ENCODE measurements around the gene ABI3BP. TPM values are rescaled to one million over a fixed set of nuclear protein-coding genes. Genes with fewer than 3 reads are reported as not detected.

Gene ABI3BP
- total RNA-seq, 2 donors from 2014 or later: 46.8 to 185 TPM

DNA sequence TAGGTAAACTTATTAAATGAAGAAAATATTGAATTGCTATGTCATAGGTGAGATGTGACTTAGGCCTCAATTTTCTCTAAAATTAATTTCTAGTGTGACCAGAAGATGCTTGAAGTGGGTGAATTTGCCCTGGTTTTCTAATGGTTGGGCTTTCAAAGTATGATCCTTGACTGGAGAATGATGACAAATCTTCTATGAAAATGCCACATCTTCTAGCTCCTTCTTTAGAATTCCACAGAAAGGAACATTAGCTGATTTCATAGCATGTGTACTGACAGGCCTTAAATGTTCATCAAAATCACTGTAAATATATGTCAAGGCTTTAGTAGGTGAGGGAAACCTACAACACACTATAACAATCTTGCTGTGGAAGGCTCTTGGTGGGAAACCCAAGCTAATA lies 8.9 kb downstream of the ABI3BP start:
- Histone ChIP-seq H3K9me3 (no peaks in the 10 kb centered on the region), H3K4me1 (ENCODE audit: control insufficient read depth in 1 of 2, low read depth in 2 of 2) (peaks cover 0 to 30% of the 10 kb centered on the region in 2 donors), H3K4me3 (no peak overlapping the region), H3K27ac (peak overlapping the region; percentile 52 to 59), H3K36me3 (no peaks in the 10 kb centered on the region), H3K27me3 (replicated peaks; ENCODE audit: insufficient read depth) (no peaks in the 10 kb centered on the region)
- ATAC-seq (ENCODE audit: insufficient number of reproducible peaks, low FRiP score, low read depth) (no peak), DNase-seq (ENCODE audit: low spot score) (no peak)
- TF ChIP-seq, protein P1, sequence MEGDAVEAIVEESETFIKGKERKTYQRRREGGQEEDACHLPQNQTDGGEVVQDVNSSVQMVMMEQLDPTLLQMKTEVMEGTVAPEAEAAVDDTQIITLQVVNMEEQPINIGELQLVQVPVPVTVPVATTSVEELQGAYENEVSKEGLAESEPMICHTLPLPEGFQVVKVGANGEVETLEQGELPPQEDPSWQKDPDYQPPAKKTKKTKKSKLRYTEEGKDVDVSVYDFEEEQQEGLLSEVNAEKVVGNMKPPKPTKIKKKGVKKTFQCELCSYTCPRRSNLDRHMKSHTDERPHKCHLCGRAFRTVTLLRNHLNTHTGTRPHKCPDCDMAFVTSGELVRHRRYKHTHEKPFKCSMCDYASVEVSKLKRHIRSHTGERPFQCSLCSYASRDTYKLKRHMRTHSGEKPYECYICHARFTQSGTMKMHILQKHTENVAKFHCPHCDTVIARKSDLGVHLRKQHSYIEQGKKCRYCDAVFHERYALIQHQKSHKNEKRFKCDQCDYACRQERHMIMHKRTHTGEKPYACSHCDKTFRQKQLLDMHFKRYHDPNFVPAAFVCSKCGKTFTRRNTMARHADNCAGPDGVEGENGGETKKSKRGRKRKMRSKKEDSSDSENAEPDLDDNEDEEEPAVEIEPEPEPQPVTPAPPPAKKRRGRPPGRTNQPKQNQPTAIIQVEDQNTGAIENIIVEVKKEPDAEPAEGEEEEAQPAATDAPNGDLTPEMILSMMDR (IDR thresholded peaks at IDR 0.05): no peak

DNA sequence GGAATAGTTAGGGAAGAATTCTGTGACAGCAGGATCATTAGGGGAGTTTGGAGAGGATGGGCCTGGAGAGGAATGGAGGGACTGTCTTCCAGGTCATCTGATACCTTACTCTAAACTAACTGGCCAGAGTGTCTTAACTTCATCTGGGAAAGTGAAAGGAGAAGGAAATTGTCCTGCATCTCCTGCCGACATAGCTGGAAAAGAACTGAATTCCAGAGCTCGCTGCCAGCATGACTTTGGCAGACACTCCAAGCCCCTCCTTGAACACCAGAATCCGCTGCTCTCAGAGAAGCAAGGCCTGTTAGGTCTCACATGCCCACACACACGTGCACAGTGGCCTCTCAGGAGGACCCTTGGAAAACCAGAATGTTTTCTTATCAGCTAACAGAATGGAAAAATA lies 10.5 kb downstream of the ABI3BP start:
- Histone ChIP-seq H3K36me3 (no peaks in the 10 kb centered on the region), H3K27me3 (replicated peaks; ENCODE audit: insufficient read depth) (no peaks in the 10 kb centered on the region), H3K4me1 (ENCODE audit: control insufficient read depth in 1 of 2, low read depth in 2 of 2) (peaks cover 0 to 43% of the 10 kb centered on the region in 2 donors), H3K27ac (peak overlapping the region; percentile 51), H3K4me3 (peak overlapping the region; percentile 59), H3K9me3 (no peaks in the 10 kb centered on the region)
- no peak for ATAC-seq (ENCODE audit: insufficient number of reproducible peaks, low FRiP score, low read depth)
- TF ChIP-seq, protein P1 (IDR thresholded peaks at IDR 0.05): no peak
- DNase-seq (ENCODE audit: low spot score): no peak

DNA sequence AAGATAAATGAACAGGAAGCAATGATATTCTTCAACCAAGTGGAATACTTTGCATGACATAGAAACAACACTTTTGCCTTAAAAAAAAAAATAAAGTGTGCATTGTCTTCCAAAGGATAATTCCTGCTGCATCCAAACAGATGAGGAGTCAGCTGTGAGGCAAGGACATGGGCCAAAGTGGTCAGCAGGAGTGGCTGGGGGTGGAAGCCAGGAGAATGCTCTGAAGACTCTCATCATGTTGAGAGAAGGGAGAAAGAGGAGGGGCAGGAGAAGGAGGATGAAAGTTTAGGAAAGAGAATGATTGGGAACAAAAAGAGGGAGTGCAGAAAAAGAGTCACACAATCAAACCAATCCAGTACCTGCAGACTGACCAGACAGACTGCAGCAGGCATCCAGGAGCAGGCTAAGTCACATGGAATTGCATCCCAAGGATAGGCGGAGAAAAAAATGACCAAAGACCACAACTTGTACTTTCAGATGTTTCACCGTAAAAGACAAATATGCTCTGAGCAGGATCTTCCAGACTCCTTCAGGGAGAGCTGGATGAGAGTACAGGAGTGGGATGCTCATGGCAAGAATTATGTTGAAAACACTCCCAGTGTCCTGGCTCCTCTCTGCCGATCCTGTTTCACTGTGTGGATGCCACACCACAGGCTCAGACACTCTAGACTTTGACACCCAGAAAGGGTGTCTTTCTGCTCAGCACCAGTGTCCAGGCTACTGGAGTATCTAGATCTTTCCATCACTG lies 11.9 kb downstream of the ABI3BP start:
- TF ChIP-seq, protein P1 (IDR thresholded peaks at IDR 0.05): no peak
- Histone ChIP-seq H3K27me3 (replicated peaks; ENCODE audit: insufficient read depth) (no peaks in the 10 kb centered on the region), H3K9me3 (no peaks in the 10 kb centered on the region), H3K4me3 (no peak overlapping the region), H3K36me3 (no peaks in the 10 kb centered on the region), H3K4me1 (ENCODE audit: control insufficient read depth in 1 of 2, low read depth in 2 of 2) (peaks cover 0 to 49% of the 10 kb centered on the region in 2 donors), H3K27ac (peak overlapping the region in 1 of 2 donors; percentile 15)
- ATAC-seq (ENCODE audit: insufficient number of reproducible peaks, low FRiP score, low read depth) (no peak), DNase-seq (ENCODE audit: low spot score) (no peak)

DNA sequence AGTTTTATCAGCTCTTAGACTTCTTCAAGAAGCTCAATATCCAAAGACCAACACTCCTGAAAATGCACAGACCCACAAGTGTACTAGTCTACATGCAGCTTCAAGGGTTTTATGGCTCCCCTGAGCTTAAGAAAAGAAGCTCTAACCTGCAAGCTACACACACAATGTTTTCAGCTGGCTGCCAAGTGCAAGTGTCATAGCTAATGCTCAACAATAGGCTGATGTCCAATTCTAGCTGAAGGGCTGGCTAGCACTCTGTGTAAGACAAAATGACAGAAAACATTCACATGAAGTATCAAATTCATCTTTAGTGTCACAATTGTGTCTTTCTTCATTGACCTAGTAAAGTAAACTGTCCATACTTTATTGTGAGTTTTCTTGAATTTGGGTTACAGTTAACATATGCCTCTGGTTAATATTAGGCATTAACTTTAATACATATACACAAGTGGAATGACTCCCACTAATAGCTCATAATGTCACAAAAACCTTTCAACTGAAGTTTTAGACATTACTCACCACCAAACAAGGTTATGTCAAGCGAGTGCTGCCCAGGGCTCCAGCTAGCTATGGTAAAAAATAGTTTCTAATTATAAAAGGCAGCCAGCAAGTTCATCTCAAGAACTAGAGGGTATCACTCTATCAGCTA lies 15.1 kb downstream of the ABI3BP start:
- DNase-seq (ENCODE audit: low spot score): no peak
- TF ChIP-seq, protein P1 (IDR thresholded peaks at IDR 0.05): no peak
- Histone ChIP-seq H3K4me1 (ENCODE audit: control insufficient read depth in 1 of 2, low read depth in 2 of 2) (peaks cover 0 to 41% of the 10 kb centered on the region in 2 donors), H3K36me3 (no peaks in the 10 kb centered on the region), H3K4me3 (no peak overlapping the region), H3K27ac (peak overlapping the region; percentile 9 to 49), H3K27me3 (replicated peaks; ENCODE audit: insufficient read depth) (no peaks in the 10 kb centered on the region), H3K9me3 (no peaks in the 10 kb centered on the region)
- ATAC-seq (ENCODE audit: insufficient number of reproducible peaks, low FRiP score, low read depth): no peak

DNA sequence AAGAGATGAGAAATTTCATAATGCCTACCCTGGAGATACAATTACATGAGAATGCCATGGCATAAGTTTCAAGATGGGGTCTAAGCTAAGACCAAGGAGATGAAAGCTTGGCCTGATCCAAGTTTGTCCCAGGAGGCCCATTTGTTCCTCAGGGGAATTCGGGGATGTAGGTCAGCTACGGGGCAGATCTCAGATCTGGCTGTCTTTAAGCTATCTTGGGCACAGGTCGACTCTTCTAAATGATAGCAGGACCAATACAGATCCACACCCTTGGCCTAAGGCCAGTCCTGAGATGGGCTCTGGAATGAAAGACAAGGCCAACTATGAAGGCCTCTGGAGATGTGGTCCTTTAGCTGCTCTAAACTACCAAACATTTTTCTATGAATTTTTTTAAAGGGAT lies 16.6 kb downstream of the ABI3BP start:
- no peaks in the 10 kb centered on the region for H3K27me3 ChIP-seq (replicated peaks; ENCODE audit: insufficient read depth)
- H3K4me3 ChIP-seq: no peak overlapping the region
- no peak overlapping the region for H3K27ac ChIP-seq
- TF ChIP-seq, protein P1 (IDR thresholded peaks at IDR 0.05): no peak
- H3K9me3 ChIP-seq: no peaks in the 10 kb centered on the region
- DNase-seq (ENCODE audit: low spot score): no peak
- no peak for ATAC-seq (ENCODE audit: insufficient number of reproducible peaks, low FRiP score, low read depth)
- no peaks in the 10 kb centered on the region for H3K36me3 ChIP-seq
- peaks cover 0 to 36% of the 10 kb centered on the region in 2 donors for H3K4me1 ChIP-seq (ENCODE audit: control insufficient read depth in 1 of 2, low read depth in 2 of 2)
